ENCODE results near the gene SMAD1.
A peak's percentile ranks its signal among the peaks of the same experiment; 100 is the strongest.
"Not testable (repeated sequence)": the region's sequence is repeated elsewhere in the genome, so short reads cannot be mapped to it uniquely, and the experiment has no call there.

SMAD1 gene

GRCh38 chr4:145564540-145564939 lies 82.9 kb downstream of the SMAD1 start:
- no peak for DNase-seq (ENCODE audit: low read depth)

- DNase-seq (ENCODE audit: low read depth): peak; percentile 35
Observed at GRCh38 chr4:145565328-145565727, 83.7 kb downstream of the SMAD1 start.

- DNase-seq (ENCODE audit: low read depth): no peak
Observed at GRCh38 chr4:145566086-145566708, 84.5 kb downstream of the SMAD1 start.

- no peak for DNase-seq (ENCODE audit: low read depth)
Observed at GRCh38 chr4:145566768-145567167, 85.1 kb downstream of the SMAD1 start.

GRCh38 chr4:145567516-145567915 lies 85.9 kb downstream of the SMAD1 start:
- DNase-seq (ENCODE audit: low read depth): no peak

- not testable (repeated sequence) for DNase-seq (ENCODE audit: low read depth)
Observed at GRCh38 chr4:145574546-145574945, 92.9 kb downstream of the SMAD1 start.

- no peak for DNase-seq (ENCODE audit: low read depth)
Observed at GRCh38 chr4:145580906-145581305, 99.3 kb downstream of the SMAD1 start.

GRCh38 chr4:145583191-145584055 lies 101.8 kb downstream of the SMAD1 start:
- DNase-seq (ENCODE audit: low read depth): no peak

- DNase-seq (ENCODE audit: low read depth): no peak
Observed at GRCh38 chr4:145587088-145587754, 105.6 kb downstream of the SMAD1 start.

- not testable (repeated sequence) for DNase-seq (ENCODE audit: low read depth)
Observed at GRCh38 chr4:145589381-145589780, 107.7 kb downstream of the SMAD1 start.

GRCh38 chr4:145589916-145590702 lies 108.5 kb downstream of the SMAD1 start:
- DNase-seq (ENCODE audit: low read depth): no peak

GRCh38 chr4:145602129-145602760 lies 120.6 kb downstream of the SMAD1 start:
- no peak for DNase-seq (ENCODE audit: low read depth)

- no peak for DNase-seq (ENCODE audit: low read depth)
Observed at GRCh38 chr4:145605941-145606340, 124.3 kb downstream of the SMAD1 start.
